NB4 (cell line): Measurements from ENCODE around the gene PNISR.

ENCODE experiments used
- DNase-seq: peaks from one replicate; pipeline ENCODE4 v3.0.0; 2010; ENCODE audit warnings: low read depth
- H3K4me3 ChIP-seq: one replicate; pipeline ENCODE4 v1.5.1; 2011; ENCODE audit warnings: mild to moderate bottlenecking, low read depth, low read length, moderate library complexity
- MAX ChIP-seq: IDR thresholded peaks from 2 replicates; pipeline ENCODE4 v1.6.1; 2011; ENCODE audit warnings: low read depth, low read length
- MYC ChIP-seq: IDR thresholded peaks from 2 replicates; pipeline ENCODE4 v1.6.1; 2011; ENCODE audit warnings: low read depth, low read length
- POLR2A ChIP-seq: IDR thresholded peaks from 2 replicates; pipeline ENCODE4 v1.6.1; 2011; ENCODE audit warnings: mild to moderate bottlenecking; ENCODE audit not compliant: insufficient read length; ENCODE audit errors: extremely low read depth
- TF ChIP-seq, protein P1 (sequence below): IDR thresholded peaks from one replicate; pipeline ENCODE4 v1.5.1; 2012; ENCODE audit warnings: low read depth, low read length

PNISR gene

GRCh38 chr6:99359800-99360199 lies 65.3 kb downstream of the PNISR start:
- no peak for TF ChIP-seq MAX
- TF ChIP-seq, protein P1, sequence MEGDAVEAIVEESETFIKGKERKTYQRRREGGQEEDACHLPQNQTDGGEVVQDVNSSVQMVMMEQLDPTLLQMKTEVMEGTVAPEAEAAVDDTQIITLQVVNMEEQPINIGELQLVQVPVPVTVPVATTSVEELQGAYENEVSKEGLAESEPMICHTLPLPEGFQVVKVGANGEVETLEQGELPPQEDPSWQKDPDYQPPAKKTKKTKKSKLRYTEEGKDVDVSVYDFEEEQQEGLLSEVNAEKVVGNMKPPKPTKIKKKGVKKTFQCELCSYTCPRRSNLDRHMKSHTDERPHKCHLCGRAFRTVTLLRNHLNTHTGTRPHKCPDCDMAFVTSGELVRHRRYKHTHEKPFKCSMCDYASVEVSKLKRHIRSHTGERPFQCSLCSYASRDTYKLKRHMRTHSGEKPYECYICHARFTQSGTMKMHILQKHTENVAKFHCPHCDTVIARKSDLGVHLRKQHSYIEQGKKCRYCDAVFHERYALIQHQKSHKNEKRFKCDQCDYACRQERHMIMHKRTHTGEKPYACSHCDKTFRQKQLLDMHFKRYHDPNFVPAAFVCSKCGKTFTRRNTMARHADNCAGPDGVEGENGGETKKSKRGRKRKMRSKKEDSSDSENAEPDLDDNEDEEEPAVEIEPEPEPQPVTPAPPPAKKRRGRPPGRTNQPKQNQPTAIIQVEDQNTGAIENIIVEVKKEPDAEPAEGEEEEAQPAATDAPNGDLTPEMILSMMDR = no peak
- no peak for TF ChIP-seq MYC
- TF ChIP-seq POLR2A = no peak
- no peak for DNase-seq
- H3K4me3 ChIP-seq = no peak overlapping the region

- no peak for DNase-seq
- no peak overlapping the region for H3K4me3 ChIP-seq
- TF ChIP-seq POLR2A (no peak), MAX (no peak), MYC (no peak)
- TF ChIP-seq, protein P1 = no peak
Measured at GRCh38 chr6:99356641-99357040, 68.5 kb downstream of the PNISR start.

GRCh38 chr6:99354983-99355382 lies 70.1 kb downstream of the PNISR start:
- H3K4me3 ChIP-seq = no peak overlapping the region
- DNase-seq = no peak
- TF ChIP-seq MYC (no peak), MAX (no peak), POLR2A (no peak)
- TF ChIP-seq, protein P1 = no peak

- no peak for TF ChIP-seq MAX
- TF ChIP-seq MYC = no peak
- TF ChIP-seq, protein P1 = no peak
- TF ChIP-seq POLR2A = no peak
- H3K4me3 ChIP-seq = no peak overlapping the region
- peak; percentile 21 for DNase-seq
Measured at GRCh38 chr6:99353126-99353525, 72.0 kb downstream of the PNISR start.

DNA sequence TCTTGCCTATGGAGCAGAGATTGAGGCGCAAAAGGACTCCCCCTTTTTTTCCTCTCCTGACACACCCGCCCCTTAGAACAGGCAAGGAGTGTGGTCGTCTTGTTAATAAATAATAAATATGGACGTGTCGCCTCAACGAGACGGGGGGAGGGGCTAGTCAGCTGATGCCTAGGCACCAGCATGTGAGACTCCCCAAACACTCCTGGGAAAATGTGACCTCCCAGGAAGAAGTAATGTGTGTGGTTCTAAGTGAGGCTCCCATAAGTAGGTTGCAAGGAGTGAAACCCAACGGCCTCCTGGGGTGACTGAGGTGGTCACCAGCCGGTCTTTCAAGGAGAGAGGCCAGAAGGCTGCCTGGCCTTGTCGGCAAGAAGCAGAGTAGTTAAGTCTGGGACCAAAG lies 74.5 kb downstream of the PNISR start:
- DNase-seq = no peak
- H3K4me3 ChIP-seq = no peak overlapping the region
- TF ChIP-seq MYC (no peak), MAX (no peak)
- TF ChIP-seq, protein P1 = no peak
